ENCODE measurements around the gene RBM15B. TPM values are rescaled to one million over a fixed set of nuclear protein-coding genes. Genes with fewer than 3 reads are reported as not detected.

Gene RBM15B
- total and polyA plus RNA-seq, 8 donors = 6.4 to 19.0 (median 16.6) TPM

- intact Hi-C loops (cut with DNase I) = loop anchor here in 2 of 3 donors (10.0 kb wide), 2 partner anchors 267 to 747 kb away; no protein-coding TSS in a partner anchor
- H3K36me3 ChIP-seq = no peaks in the 10 kb centered on the region
- no peak overlapping the region for H3K27ac ChIP-seq
- WGBS, 2 donors = 15 to 19% methylated on average over 4 of the region's 4 CpGs
- ATAC-seq (peak in 3 of 4 donors; percentile 85 to 92 (median 90)), DNase-seq (peak in 3 of 6 donors; percentile 32 to 65 (median 52)), FAIRE-seq (no peak)
- H3K9me3 ChIP-seq = no peaks in the 10 kb centered on the region
- H3K4me3 ChIP-seq = no peak overlapping the region
- no peaks in the 10 kb centered on the region for H3K27me3 ChIP-seq
- H3K4me1 ChIP-seq = no peaks in the 10 kb centered on the region
- TF ChIP-seq, protein P1, sequence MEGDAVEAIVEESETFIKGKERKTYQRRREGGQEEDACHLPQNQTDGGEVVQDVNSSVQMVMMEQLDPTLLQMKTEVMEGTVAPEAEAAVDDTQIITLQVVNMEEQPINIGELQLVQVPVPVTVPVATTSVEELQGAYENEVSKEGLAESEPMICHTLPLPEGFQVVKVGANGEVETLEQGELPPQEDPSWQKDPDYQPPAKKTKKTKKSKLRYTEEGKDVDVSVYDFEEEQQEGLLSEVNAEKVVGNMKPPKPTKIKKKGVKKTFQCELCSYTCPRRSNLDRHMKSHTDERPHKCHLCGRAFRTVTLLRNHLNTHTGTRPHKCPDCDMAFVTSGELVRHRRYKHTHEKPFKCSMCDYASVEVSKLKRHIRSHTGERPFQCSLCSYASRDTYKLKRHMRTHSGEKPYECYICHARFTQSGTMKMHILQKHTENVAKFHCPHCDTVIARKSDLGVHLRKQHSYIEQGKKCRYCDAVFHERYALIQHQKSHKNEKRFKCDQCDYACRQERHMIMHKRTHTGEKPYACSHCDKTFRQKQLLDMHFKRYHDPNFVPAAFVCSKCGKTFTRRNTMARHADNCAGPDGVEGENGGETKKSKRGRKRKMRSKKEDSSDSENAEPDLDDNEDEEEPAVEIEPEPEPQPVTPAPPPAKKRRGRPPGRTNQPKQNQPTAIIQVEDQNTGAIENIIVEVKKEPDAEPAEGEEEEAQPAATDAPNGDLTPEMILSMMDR (IDR thresholded peaks at IDR 0.05) = peak in 3 of 4 donors; percentile 42 to 59 (median 58)
These were observed 19.0 kb upstream of the RBM15B start for GRCh38 chr3:51371943-51372557.

DNA sequence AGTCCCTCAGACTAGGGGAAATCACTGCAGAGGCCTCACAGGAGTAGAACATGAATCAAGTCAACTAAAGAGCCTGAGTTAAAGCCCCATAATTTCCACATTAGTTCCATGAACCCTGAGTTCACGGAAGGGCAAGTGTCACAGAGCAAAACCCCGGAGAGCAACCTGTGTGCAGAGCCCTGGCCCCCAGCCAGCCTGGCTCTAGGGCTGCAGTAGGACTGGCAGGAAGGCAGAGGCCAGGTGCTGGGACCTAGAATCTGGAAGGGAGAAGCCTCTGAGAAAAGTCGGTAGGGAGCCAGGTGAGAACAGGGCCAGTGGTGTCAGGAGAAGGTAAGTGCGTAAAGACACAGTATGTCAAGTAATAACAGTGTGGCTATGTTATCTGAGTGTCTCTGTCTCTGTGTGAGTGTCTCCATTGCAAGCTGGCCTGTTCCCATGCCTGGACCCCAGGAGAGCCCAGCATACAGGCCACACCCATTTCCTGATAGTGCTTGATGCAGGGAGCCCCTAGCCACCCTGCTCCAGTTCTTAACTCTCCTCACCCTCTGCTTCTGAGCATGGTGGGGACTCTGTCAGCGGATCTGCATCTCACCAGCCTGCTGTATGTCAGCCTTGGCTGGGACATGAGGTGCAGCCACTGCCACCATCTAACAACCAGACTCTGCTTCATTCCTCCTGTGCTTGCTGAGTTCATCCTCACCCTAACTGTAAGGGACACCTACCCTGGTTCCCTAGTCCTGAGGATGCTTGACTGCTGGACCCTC lies 17.2 kb upstream of the RBM15B start:
- H3K27ac ChIP-seq = no peak overlapping the region
- H3K9me3 ChIP-seq = no peaks in the 10 kb centered on the region
- H3K36me3 ChIP-seq = no peaks in the 10 kb centered on the region
- no peaks in the 10 kb centered on the region for H3K27me3 ChIP-seq
- intact Hi-C loops (cut with DNase I) = loop anchor here in 2 of 3 donors (10.0 kb wide), 2 partner anchors 269 to 749 kb away; no protein-coding TSS in a partner anchor
- TF ChIP-seq, protein P1 (IDR thresholded peaks at IDR 0.05) = no peak
- WGBS, 2 donors = 53 to 54% methylated on average over 5 of the region's 5 CpGs
- DNase-seq (peak in 1 of 6 donors; percentile 39), FAIRE-seq (no peak), ATAC-seq (no peak)
- no peak overlapping the region for H3K4me3 ChIP-seq
- no peaks in the 10 kb centered on the region for H3K4me1 ChIP-seq

GRCh38 chr3:51374456-51374855 lies 16.6 kb upstream of the RBM15B start:
- 89 to 91% methylated on average over 11 of the region's 11 CpGs for WGBS, 2 donors
- Histone ChIP-seq H3K27ac (no peak overlapping the region), H3K36me3 (no peaks in the 10 kb centered on the region), H3K27me3 (no peaks in the 10 kb centered on the region), H3K9me3 (no peaks in the 10 kb centered on the region), H3K4me3 (no peak overlapping the region), H3K4me1 (no peaks in the 10 kb centered on the region)
- no peak for FAIRE-seq
- intact Hi-C loops (cut with DNase I) = loop anchor here in 2 of 3 donors (10.0 kb wide), 2 partner anchors 270 to 750 kb away; no protein-coding TSS in a partner anchor
- DNase-seq = peak in 1 of 6 donors; percentile 26
- TF ChIP-seq, protein P1 (IDR thresholded peaks at IDR 0.05) = no peak
- no peak for ATAC-seq

- ATAC-seq (no peak), FAIRE-seq (no peak), DNase-seq (no peak)
- TF ChIP-seq, protein P1 (IDR thresholded peaks at IDR 0.05) = no peak
- H3K36me3 ChIP-seq = no peaks in the 10 kb centered on the region
- H3K4me1 ChIP-seq = no peaks in the 10 kb centered on the region
- no peaks in the 10 kb centered on the region for H3K27me3 ChIP-seq
- no peak overlapping the region for H3K4me3 ChIP-seq
- no peak overlapping the region for H3K27ac ChIP-seq
- no peaks in the 10 kb centered on the region for H3K9me3 ChIP-seq
- intact Hi-C loops (cut with DNase I) = loop anchor here in 2 of 3 donors (5.0 to 10.0 kb wide), 3 partner anchors 270 to 753 kb away; no protein-coding TSS in a partner anchor
These were observed 15.9 kb upstream of the RBM15B start for GRCh38 chr3:51375136-51375535.

All from pancreas (tissue), 10 donors.